Stimulated activated CD4-positive, alpha-beta T cell treated with anti-CD3 and anti-CD28 coated beads, Interleukin-2, amount 100 ng/mL, for 4 hours (primary cell): ENCODE measurements around the gene KANTR.
A peak's percentile ranks its signal among the peaks of the same experiment; 100 is the strongest.

ENCODE experiments used
- DNase-seq: peaks from one replicate; pipeline ENCODE4 v3.0.0-alpha.2; 2020; ENCODE audit warnings: low read depth

Gene KANTR

GRCh38 chrX:53081925-53082772 is 11.8 kb upstream of the KANTR start, which contains the start of gene TSPYL2:
Gene TSPYL2 (plus strand): TSS chrX:53082367. CDS start chrX:53082499, 132 bp downstream.
- peak; percentile 91 for DNase-seq

GRCh38 chrX:53082773-53083616 is 10.9 kb upstream of the KANTR start:
- no peak for DNase-seq

- no peak for DNase-seq
Observed at GRCh38 chrX:53084043-53084570, 9.8 kb upstream of the KANTR start.

GRCh38 chrX:53084863-53085262 is 9.1 kb upstream of the KANTR start:
- DNase-seq: no peak

GRCh38 chrX:53085661-53086229 is 8.2 kb upstream of the KANTR start:
- no peak for DNase-seq

GRCh38 chrX:53086464-53086863 is 7.5 kb upstream of the KANTR start:
- DNase-seq: no peak

- DNase-seq: no peak
Observed at GRCh38 chrX:53087388-53087831, 6.5 kb upstream of the KANTR start.

GRCh38 chrX:53088136-53088974 is 5.6 kb upstream of the KANTR start:
- peak; percentile 83 for DNase-seq

- no peak for DNase-seq
Observed at GRCh38 chrX:53089224-53089842, 4.6 kb upstream of the KANTR start.

- no peak for DNase-seq
Observed at GRCh38 chrX:53089925-53090324, 4.0 kb upstream of the KANTR start.

- DNase-seq: no peak
Observed at GRCh38 chrX:53091354-53091753, 2.6 kb upstream of the KANTR start.

GRCh38 chrX:53093177-53093655 is 726 bp upstream of the KANTR start:
- DNase-seq: peak; percentile 55

GRCh38 chrX:53094582-53094905 is 602 bp downstream of the KANTR start:
- DNase-seq: no peak

GRCh38 chrX:53095796-53096195 is 1.9 kb downstream of the KANTR start:
- no peak for DNase-seq

GRCh38 chrX:53114864-53115549 is 21.1 kb downstream of the KANTR start:
- DNase-seq: no peak

GRCh38 chrX:53115550-53115874 is 21.6 kb downstream of the KANTR start:
- no peak for DNase-seq

GRCh38 chrX:53116101-53116500 is 22.2 kb downstream of the KANTR start:
- no peak for DNase-seq

GRCh38 chrX:53122013-53122412 is 28.1 kb downstream of the KANTR start:
- no peak for DNase-seq

- DNase-seq: no peak
Observed at GRCh38 chrX:53125506-53125905, 31.6 kb downstream of the KANTR start.

GRCh38 chrX:53126377-53126776 is 32.4 kb downstream of the KANTR start:
- DNase-seq: no peak
